ENCODE results near the gene SAP130. TPM values are rescaled to one million over a fixed set of nuclear protein-coding genes. Genes with fewer than 3 reads are reported as not detected.

Gene SAP130
- total RNA-seq, 1 experiment from 2014 or later = 45.6 TPM

- Histone ChIP-seq H3K27me3 (ENCODE audit: insufficient read depth, low read length) (no peaks in the 10 kb centered on the region), H3K56ac (ENCODE audit: insufficient read length, low read depth, low read length) (no peak overlapping the region), H3T11ph (ENCODE audit: low read length) (no peak overlapping the region), H2BK12ac (ENCODE audit: insufficient read length, low read depth, low read length) (no peak overlapping the region), H3K4ac (ENCODE audit: low read depth, low read length) (no peak overlapping the region), H3K79me2 (ENCODE audit: insufficient read depth, low read length) (no peaks in the 10 kb centered on the region), H3K9ac (ENCODE audit: extremely low read depth, insufficient read length, low read length) (no peak overlapping the region), H4K8ac (replicated peaks; ENCODE audit: insufficient read length, low read depth, low read length) (no peak overlapping the region), H2BK20ac (ENCODE audit: low read depth, low read length, poor library complexity, severe bottlenecking) (no peak overlapping the region), H2AFZ (ENCODE audit: low read length) (no peak overlapping the region), H4K20me1 (ENCODE audit: control insufficient read depth, insufficient read depth, insufficient read length) (no peaks in the 10 kb centered on the region), H4K91ac (ENCODE audit: insufficient read length, low read depth, low read length) (no peak overlapping the region), H2BK5ac (ENCODE audit: insufficient read length, low read length) (no peak overlapping the region), H2BK15ac (ENCODE audit: low read depth, low read length) (no peak overlapping the region), H3K23me2 (ENCODE audit: insufficient read length, low read depth, low read length, poor library complexity, severe bottlenecking) (no peaks in the 10 kb centered on the region), H3K14ac (ENCODE audit: insufficient read depth, low read length) (no peak overlapping the region), H3K27ac (ENCODE audit: insufficient read length, low read depth, low read length) (no peak overlapping the region), H3K18ac (ENCODE audit: insufficient read length, low read depth, low read length) (no peak overlapping the region), H2BK120ac (ENCODE audit: low read depth, low read length, poor library complexity, severe bottlenecking) (no peak overlapping the region), H3K9me3 (ENCODE audit: control insufficient read depth, low read depth, low read length) (no peaks in the 10 kb centered on the region), H3K4me1 (ENCODE audit: insufficient read depth, low read length) (no peaks in the 10 kb centered on the region), H2AK5ac (ENCODE audit: insufficient read length, low read length) (no peak overlapping the region), H3K23ac (ENCODE audit: insufficient read length, low read depth, low read length) (no peak overlapping the region), H3K4me2 (ENCODE audit: insufficient read depth, insufficient read length, low read length) (no peak overlapping the region), H3K79me1 (ENCODE audit: insufficient read depth, low read depth, low read length, poor library complexity, severe bottlenecking) (no peaks in the 10 kb centered on the region), H4K5ac (ENCODE audit: insufficient read length, low read depth, low read length) (no peak overlapping the region)
- H3K9me3 Mint-ChIP-seq = peaks cover 12 to 15% of the 10 kb centered on the region in 2 experiments
- H3K27me3 Mint-ChIP-seq (ENCODE audit: low read depth) = peaks cover 14% of the 10 kb centered on the region
- WGBS (ENCODE audit: extremely low coverage, insufficient read length, low lambda C conversion rate) = no CpG with 5 or more reads among the region's 12 CpGs
- no peak for DNase-seq
- peaks cover 5 to 14% of the 10 kb centered on the region in 2 experiments for H3K4me1 Mint-ChIP-seq
- no peak overlapping the region for H3K4me3 Mint-ChIP-seq
- no peak for TF ChIP-seq CTCF (conservative IDR thresholded peaks at IDR 0.05)
- peak overlapping the region in 1 of 3 experiments; percentile 23; a peak in 1 of 7 replicates for H3K27ac Mint-ChIP-seq
- H3K36me3 Mint-ChIP-seq (ENCODE audit: insufficient read depth in 1 of 3, low read depth in 3 of 3) = no peaks in the 10 kb centered on the region
These were observed 25.5 kb upstream of the SAP130 start for GRCh38 chr2:128053331-128053730.

All from H9 (cell line).